HG02798 (cell line): ENCODE measurements around the gene PPARG.
"Not testable (repeated sequence)": the region's sequence is repeated elsewhere in the genome, so short reads cannot be mapped to it uniquely, and the experiment has no call there.

Source experiments
- ATAC-seq: cut with Tn5 transposase; IDR thresholded peaks from one replicate; pipeline ENCODE4 v1.9.1; 2021; ENCODE audit warnings: mild to moderate bottlenecking; ENCODE audit not compliant: unreplicated experiment, poor library complexity

PPARG gene

DNA sequence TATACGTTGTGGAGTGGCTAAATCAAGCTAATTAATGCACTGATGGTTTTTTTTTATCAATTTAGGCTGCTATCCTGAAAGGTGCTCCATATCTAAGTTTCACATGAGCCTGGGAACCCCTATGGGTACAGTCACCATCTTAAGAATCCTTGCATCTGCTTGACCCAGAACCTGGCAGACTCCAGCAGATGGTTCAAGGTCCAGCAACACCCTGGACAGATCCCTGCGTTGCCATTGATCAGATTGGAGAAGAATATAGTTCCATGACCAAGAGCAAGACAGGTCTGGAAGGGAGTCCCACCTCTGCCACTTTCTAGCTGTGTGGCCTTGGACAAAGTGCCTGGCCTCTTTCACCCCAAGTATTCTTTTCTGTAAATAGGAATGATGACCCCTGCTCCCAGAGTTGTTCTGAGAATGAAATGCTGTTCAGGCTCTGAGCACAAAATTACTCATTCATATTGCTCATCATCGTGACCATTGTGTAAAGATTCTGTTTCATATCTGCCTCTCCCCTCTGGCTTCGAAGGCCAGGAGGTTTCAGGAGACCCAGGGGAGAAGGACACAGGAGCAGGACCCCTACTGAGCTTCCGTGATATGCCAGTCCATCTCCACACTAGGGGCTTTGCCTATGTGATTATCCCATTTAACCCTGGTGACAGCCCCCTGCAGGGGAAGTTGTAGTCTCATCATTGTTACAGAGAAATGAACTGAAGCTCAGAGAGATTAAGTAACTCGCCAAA is 165.4 kb downstream of the PPARG start:
- no peak for ATAC-seq

DNA sequence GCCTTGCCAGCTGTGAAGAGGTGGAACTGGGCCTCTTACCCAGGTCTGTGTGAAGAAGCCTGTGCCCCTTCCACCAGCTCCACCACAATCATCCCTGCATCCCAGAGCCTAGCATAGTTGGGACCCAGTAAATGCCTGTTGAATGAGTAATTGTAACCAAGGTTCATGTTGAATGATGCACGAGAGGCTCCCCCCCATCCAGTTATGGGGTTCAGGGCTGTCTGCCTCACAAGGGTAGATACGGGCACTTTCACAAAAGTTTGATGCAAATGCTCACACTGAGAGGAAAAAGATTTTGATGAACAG is 165.9 kb downstream of the PPARG start:
- ATAC-seq = no peak

DNA sequence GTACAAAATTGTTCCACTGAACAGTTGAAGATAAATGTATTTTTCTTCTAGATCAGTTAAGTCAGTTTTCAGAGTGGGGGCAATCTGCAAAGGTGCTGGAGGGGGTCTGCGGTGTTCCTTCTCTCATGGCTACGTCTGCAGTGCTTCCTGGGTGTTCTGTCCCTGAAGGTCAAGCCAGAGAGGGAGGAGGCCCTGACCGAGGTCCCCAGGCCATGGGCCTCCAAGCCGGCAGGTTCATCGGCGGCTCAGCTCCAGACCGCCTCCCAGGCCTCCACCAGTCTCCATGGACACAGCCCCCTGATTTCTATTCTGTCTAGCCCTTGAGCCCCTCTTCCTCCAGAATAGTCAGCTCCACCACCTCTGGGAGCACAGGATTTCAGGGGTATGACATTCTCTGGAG is 166.9 kb downstream of the PPARG start:
- no peak for ATAC-seq

DNA sequence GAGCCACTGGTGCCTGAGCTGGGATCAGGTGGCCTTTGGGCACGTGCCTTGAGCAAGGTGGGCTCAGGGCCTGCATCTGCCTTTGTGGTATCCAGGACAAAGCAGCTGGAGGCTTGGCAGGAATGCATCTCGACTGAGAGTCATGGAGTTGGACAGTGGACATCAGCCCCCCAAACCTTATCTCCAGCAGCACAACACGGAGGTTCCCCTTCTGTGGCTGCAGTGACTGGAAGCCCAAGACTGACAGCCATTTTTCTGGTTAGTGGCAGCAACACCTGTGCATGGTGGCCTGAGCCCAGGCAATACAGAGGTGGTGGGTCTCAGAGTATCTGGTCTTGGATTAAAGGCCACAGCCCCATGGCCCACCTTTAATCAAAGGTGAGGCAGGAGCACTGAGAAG is 167.6 kb downstream of the PPARG start:
- ATAC-seq = no peak

DNA sequence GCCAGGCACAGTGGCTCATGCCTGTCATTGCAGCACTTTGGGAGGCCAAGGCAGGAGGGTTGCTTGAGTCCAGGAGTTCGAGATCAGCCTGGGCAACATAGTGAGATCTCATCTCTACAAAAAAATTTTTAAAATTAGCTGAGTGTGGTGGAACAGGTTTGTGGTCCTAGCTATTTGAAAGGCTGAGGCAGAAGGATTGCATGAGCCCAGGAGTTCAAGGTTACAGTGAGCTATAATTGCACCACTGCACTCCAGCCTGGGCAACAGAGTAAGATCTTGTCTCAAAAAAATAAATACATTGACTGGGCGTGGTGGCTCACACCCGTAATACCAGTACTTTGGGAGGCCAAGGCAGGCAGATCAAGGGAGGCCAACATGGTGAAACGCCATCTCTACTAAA is 168.5 kb downstream of the PPARG start:
- not testable (repeated sequence) for ATAC-seq

DNA sequence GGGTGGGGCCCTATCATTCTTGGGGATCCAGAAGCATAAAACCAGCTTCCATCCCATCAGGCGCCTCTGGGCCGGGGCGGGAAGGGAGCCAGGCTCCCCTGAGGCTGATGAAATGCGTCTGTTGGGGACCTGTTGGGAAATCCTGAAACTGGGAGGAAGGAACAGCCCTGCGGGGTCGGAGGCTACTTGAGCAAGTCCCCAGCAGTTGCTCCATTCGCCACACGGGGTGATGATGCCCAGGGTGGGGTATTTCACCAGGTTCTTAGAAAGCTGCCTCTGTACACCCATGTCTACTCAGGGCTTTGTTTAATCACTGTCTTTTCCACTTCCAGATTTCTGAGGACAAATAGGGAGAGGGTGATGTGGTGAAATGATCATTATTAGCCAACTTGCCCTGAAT is 170.0 kb downstream of the PPARG start:
- ATAC-seq = no peak

DNA sequence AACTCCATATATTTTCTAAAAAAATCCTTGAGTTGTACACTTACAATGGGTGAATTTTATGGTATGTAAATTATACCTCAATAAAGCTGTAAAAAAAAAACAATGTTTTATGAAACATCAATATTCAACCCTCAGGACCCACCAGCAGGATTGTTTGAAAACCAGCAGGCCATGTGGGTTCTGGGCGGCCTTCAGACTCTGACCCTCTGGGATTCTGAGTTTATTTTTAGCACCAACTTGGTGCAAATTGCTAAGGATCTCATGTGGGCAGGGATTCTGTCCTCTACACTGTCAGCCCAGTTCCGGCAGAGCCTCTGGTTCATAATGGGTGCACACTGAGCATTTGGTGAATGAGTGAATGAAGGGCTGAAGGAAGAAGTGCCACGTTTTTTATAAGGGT is 171.3 kb downstream of the PPARG start:
- ATAC-seq = no peak

DNA sequence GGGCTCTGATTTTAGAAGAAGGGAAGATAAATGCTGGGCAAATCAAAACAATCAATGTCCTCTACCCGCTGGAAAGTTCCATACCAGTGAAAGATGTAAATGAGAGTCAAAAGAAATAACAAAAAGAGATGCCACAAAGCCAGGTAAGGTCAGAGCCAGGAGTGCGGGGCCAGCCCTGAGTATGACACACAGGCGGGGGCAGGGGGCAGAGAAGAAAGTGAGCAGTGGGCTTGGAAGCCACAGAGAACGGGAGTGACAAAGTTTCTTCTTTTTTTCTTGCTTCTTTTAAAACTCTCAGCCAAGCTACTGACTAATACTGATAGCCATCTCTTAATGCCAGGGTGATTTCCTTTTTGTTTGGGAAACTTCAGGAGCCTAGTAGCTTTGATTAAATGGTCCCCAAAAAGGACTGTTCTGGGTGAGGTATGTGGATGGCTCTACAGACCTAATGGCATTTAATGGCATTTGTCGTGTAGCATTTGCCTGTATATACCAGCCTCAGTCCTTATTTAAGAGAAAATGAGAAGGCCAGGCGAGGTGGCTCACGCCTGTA is 172.3 kb downstream of the PPARG start:
- ATAC-seq = no peak

DNA sequence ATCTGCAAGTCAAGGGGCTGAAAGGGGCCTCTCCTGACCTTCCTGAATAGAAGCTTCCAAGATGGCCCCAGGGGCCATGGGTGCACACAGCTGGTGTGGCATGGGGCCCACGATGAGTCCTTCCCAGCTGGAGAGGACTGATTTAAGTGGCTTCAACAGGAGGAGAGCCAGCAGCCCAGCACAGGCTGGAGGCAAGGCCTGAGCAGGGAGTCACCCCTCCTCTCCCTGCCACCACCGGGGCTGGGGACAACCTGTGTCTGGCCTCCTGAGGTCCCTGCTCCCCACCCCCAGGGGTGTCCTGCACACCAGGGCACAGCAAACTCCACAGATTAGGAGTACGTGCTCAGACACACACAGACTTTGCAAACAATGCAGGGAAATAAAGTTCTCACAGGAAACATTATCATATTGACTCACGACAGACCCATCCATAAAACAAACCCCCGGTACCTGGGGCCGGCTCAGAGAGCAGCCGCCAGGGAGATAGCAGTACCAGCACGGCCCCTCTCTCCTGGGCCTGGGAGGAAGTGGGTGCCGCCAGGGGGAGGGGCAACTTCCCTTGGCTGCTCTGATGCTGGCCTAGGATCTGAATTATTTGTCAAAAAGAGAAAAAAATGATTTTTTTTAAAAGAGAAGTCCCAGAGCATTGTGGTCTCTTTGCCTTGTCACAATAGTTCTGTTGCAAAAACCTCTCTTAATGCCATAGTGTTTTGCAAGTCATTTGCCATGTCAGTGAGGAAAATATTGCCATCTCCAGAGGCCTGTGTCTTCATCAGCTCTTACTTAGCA is 173.5 kb downstream of the PPARG start:
- ATAC-seq = no peak

DNA sequence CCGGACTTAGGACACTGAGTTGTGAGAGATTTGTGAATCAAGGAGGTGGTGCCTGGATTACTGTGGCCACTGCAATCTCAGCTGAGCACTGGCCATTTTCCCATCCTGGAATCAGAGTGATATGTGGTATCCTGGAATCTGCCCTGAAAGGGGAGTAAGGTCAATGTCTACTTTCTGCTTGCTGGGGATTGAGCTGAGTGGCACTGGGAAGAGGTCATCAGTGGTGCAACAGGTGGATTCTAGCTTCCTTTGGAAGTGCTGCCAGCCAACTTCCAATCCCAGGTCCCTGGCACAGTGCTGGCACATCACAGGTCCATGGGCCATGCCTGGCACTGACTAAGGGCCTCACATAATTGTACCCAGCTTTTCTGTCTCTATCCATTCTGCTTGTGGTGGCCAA is 174.8 kb downstream of the PPARG start:
- no peak for ATAC-seq

DNA sequence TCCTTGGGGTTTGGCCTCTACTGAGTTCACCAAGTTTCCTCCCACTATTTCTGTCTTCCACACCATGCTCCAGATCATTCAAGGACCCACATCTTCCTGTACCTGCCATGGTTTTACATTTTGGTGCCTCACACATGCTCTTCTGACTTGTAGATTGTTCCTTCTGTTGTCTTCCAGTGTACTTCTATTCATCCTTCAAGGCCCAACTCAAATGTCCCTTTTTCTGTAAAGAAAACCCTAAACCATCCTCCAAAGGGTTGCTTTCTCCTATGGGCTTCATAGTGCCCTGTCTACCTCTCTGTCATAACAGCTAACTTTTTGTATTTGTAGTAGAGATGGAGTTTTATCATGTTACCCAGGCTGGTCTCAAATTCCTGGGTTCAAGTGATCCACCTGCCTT is 175.3 kb downstream of the PPARG start:
- no peak for ATAC-seq

DNA sequence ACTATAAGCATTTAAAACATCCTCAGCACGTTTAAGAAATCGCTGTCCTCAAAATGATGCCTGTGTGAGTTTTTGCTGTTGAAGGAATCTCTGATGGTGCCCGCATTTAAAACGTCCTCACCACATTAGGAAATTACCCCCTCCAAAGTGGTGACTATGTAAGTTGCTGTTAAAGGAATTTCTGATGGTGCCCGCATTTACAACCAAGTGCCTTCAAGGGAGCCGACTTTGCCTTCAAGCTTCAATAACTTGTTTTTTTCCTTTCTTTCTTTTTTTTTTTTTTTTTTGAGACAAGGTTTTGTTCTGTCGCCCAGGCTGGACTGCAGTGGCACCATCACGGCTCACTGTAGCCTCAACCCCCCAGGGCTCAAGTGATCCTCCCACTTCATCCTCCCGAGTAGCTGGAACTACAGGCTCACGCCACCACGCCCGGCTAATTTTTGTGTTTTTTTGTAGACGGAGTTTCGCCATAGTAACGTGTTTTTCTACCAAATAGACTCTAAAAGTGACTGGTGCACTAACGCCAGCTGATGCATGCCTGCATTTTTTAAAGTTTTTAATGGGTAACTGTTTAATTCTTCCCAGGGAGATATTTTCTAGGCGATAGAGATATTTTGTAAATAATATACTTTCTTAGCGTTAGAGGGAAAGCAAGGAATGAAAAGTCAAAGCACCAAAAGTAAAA is 176.4 kb downstream of the PPARG start:
- ATAC-seq = no peak

DNA sequence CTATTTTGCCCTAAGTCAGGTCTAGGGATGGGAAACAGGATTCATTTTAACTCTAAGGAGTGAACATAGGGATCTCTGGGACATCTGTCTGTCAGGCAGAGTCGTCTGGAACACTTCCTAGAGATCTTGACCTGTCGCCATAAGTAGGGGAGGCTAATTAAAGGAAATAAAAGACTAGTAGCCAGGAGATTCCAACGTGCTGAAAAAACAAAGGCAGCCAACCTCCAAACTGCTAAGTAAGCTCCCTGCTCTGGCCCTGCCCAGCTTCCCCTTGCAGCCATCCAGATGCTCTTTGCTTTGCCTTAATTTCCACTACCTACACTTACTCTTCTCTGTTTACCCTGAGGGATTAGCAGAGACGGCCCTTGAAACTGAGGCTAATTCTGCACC is 177.0 kb downstream of the PPARG start:
- no peak for ATAC-seq

DNA sequence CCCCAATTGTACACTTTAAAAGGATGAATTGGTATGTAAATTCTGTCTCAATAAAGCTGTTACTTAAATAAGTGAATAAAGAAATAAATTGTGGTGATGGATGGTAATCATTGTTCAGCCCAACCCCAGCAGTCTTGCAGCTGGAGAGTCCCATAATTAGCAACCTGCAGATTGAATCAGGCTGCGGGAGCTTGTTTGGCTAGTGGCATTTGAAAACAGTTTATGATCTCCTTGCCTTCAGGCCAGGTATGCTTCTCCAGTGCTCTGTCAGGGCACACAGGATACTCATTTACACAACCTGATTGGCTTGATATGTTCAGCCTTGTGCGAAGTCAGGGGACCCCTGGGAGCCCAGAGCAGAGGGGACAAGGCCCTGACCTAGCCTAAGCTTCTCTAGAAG is 178.9 kb downstream of the PPARG start:
- ATAC-seq = no peak

DNA sequence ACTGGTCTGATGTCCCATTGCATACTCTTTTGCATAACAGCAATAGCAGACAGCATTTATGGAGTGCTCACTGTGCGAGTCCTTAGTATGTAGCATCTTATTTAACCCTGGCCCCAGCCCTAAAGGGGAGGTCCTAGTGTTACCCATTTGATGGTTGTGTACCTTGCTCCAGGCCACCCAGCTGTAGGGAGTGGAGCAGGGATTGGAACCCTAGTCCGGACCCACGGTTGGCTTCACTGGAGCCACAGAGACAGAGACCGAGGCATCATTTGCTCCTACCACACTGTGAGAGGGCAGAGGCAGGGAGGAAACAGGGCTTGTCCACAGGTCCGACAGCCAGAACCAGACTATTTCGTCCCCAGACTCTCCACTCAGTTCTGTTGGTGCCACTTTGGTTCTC is 179.4 kb downstream of the PPARG start:
- no peak for ATAC-seq

DNA sequence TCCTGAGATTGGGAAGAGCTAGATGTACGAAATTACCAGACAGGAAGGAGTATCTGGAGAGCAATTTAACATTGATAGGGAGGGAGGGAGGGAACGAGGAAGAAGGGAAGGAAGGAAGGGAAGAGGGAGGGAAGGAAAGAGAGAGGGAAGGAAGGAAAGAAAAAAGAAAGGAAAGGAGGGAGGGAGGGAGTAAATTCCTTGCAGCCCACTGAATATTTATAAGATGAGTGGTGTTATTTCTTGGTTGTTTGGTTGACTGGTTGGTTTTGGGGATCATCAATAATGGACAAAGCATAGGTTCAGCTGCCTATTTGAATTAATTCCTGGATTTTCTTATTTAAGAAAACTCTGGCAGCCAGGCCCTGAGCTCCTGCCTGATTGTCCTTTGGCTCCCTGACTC is 179.9 kb downstream of the PPARG start:
- no peak for ATAC-seq

DNA sequence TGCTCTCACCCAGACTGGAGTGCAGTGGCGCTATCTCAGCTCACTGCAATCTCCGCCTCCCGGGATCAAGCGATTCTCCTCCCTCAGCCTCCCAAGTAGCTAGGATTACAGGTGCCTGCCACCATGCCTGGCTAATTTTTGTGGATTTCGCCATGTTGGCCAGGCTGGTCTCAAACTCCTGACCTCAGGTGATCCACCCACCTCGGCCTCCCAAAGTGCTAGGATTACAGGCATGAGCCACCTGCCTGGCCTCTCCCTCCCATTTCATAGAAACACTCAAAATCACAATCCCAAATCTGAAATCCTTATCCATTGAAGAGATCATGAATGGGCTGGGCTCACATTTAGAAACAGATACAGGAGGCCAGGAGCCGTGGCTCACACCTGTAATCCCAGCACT is 180.4 kb downstream of the PPARG start:
- ATAC-seq = not testable (repeated sequence)

DNA sequence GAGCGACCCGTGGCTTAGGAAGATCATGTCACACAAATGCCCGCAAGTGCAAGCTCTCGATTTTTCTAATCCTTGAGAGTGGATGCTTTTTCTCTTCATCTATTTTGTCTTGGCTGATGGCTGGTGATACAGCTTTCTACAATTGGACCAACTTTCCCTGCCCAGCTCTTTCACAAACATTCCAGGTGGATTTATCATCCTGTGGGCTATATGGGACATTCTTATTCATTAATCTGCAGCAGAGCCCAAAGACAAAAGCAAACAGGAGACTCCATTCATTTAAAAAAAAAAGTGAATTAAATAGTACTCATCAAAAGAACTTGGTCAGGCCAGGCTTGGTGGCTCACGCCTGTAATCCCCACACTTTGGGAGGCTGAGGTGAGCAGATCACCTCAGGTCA is 181.2 kb downstream of the PPARG start:
- no peak for ATAC-seq

DNA sequence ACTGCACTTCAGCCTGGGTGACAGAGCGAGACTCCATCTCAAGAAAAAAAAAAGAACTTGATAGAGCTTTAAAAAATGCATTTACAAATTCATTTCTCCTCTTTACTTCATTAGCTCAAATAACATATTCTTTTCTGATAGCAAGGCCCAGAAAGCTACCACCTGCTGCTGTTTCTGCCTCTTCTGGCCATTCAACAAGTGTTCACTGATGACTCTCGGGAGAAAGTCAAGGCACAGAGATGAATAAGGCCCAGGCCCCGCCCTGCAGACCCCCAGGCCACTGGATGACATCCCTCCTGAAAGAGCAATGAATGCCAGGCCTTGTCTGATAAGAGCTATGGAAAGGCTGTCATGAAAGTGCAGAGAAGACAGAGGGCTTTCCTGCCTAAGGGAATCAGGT is 181.8 kb downstream of the PPARG start:
- ATAC-seq = no peak

DNA sequence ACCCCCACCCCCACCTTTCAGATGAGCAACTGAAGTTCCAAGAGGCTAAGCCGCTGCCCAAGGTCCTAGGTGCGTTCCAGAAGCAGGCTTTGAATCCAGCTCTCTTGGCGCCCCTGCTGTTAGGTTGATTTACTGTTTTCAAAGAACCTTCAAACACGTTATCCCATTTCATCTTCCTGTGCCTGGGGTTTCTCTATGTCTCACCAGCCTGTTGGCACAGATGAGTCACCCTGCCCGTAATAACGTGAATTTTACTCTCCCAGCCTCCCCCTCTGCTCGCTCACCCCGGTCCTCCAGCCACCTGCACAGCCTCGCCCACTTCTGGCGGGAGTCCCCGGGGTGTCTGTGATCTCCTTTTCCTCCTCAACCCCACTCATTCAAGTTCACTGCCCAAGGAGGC is 182.4 kb downstream of the PPARG start:
- no peak for ATAC-seq

DNA sequence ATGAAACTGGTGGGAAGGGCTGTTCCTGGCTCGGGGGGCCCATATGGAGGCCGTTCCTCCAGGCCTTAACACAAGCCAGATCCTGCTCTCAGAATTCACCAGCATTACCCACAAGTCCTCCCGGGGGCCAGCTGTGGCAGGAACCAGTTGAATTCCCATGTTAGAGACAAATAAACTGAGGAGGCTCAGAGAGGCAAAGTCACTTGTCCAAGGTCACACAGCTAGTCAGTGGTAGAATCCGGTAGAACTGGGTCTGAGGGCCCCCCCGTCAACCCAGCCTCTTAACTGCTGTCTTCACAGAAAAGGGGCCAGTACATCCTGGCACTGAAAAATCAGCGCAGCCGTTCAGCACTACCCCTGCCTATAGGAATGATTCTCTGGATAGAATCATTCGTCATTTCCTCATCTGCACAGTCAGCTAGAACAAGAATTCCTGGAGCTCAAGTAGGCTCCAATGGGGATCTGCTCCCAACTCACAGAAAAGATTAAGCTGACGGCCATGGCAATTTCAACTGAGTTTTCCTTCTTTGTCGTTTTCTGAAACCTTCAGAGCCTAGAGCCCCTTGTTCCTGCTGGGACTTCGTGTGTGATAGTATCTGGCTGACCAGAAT is 183.2 kb downstream of the PPARG start:
- ATAC-seq = no peak
